ENCODE results near the gene GTF2H1.

Gene GTF2H1

GRCh38 chr11:18321969-18322711 lies at the start of gene GTF2H1, which contains the start of gene HPS5:
Gene GTF2H1, plus strand, starts transcription at chr11:18322567. Its CDS starts 10,508 bp downstream, at chr11:18333075.
Gene HPS5, minus strand, starts transcription at chr11:18322140. Its CDS starts 4,282 bp downstream, at chr11:18317858.
- DNase-seq (ENCODE audit: low read depth) = peak; percentile 99
- peak within 1 kb of the TSS; percentile 95 for H3K4me3 ChIP-seq (ENCODE audit: low read length)
- no peak for TF ChIP-seq CTCF (IDR thresholded peaks at IDR 0.05; ENCODE audit: insufficient read depth, low read depth, low read length, missing control alignments)

DNA sequence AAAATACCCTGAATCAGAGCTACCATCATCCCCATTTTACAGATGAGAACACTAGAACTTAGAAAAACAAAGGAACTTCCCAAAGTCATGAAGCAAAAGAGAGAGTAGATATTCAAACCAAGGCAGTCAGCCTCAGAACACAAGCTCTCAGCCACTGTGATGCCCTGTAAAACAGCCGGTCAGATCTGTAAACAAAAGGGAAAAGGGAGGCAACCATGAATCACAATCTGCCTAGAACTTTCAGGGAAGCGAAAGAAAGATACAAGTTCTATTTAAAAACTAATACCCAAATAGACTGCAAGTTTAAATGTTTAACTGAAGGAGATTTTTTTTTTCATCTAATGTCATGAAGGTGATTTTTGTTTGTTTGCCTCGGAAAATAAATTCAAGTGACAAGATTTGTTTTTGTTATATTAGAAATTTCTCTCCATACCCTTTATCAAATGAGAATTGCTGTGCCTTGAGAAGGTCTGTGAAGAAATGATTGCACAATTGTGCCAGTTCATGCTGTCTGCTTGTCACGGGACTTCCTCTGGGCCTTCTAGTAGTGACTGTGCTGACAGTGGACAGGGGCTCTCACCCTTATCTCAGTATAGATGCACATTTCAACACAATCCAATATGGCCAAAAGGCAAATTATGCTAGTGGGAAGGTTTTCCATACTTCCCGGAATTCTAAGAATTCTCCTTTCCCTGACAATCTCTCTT lies 44.6 kb upstream of the GTF2H1 start:
- no peak for TF ChIP-seq CTCF (IDR thresholded peaks at IDR 0.05; ENCODE audit: insufficient read depth, low read depth, low read length, missing control alignments)
- DNase-seq (ENCODE audit: low read depth) = no peak
- H3K4me3 ChIP-seq (ENCODE audit: low read length) = no peak overlapping the region

- DNase-seq (ENCODE audit: low read depth) = no peak
- H3K4me3 ChIP-seq (ENCODE audit: low read length) = no peak overlapping the region
Measured at GRCh38 chr11:18280438-18281045, 41.8 kb upstream of the GTF2H1 start.

GRCh38 chr11:18282626-18283025 lies 39.7 kb upstream of the GTF2H1 start:
- TF ChIP-seq CTCF (IDR thresholded peaks at IDR 0.05; ENCODE audit: insufficient read depth, low read depth, low read length, missing control alignments) = no peak
- no peak for DNase-seq (ENCODE audit: low read depth)
- H3K4me3 ChIP-seq (ENCODE audit: low read length) = no peak overlapping the region

More at GRCh38 chr11:18280438-18281045, 41.8 kb upstream of the GTF2H1 start:
- TF ChIP-seq CTCF (IDR thresholded peaks at IDR 0.05; ENCODE audit: insufficient read depth, low read depth, low read length, missing control alignments) = no peak

DNA sequence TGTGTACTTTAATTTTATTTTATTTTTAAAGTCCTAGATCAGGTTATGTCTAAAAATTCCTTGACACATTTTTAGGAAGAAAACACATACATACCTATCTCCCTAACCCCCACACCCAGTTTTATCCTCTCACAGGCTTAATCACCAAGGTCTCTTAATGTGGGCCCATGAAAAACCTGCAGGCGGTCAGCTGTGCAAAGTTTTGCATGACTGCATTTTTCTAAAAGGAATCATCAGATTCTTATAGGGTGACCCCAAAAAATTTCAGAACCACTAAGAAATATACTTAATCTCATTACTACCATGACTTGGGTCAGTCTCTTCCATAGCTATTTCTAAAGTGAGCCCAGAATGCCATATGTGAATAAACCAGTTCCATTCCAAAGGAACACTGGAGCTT lies 36.5 kb upstream of the GTF2H1 start:
- no peak for DNase-seq (ENCODE audit: low read depth)
- H3K4me3 ChIP-seq (ENCODE audit: low read length) = no peak overlapping the region
- TF ChIP-seq CTCF (IDR thresholded peaks at IDR 0.05; ENCODE audit: insufficient read depth, low read depth, low read length, missing control alignments) = no peak

DNA sequence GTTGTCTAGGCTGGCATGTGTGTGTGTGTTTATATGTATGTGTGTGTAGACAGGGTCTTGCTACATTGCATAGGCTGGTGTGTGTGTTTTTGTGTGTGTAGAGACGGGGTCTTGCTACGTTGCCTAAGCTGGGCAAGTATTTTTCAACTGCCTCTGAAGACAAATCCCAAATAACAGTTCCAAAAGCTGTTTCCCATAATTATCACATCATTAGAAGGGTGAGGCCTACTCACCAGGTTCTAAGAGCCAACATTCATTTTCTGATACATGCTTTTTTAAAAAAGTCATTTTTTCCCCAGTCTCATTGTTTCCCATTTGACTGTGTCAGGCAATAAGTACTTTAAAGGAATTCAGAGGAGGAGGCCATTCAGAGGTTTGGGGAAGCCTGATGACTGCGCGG lies 33.5 kb upstream of the GTF2H1 start:
- no peak for DNase-seq (ENCODE audit: low read depth)
- no peak overlapping the region for H3K4me3 ChIP-seq (ENCODE audit: low read length)
- TF ChIP-seq CTCF (IDR thresholded peaks at IDR 0.05; ENCODE audit: insufficient read depth, low read depth, low read length, missing control alignments) = no peak

Measured in epithelial cell of esophagus (primary cell).